ENCODE results near the gene PRKD2.
A peak's percentile ranks its signal among the peaks of the same experiment; 100 is the strongest.

The PRKD2 gene

DNA sequence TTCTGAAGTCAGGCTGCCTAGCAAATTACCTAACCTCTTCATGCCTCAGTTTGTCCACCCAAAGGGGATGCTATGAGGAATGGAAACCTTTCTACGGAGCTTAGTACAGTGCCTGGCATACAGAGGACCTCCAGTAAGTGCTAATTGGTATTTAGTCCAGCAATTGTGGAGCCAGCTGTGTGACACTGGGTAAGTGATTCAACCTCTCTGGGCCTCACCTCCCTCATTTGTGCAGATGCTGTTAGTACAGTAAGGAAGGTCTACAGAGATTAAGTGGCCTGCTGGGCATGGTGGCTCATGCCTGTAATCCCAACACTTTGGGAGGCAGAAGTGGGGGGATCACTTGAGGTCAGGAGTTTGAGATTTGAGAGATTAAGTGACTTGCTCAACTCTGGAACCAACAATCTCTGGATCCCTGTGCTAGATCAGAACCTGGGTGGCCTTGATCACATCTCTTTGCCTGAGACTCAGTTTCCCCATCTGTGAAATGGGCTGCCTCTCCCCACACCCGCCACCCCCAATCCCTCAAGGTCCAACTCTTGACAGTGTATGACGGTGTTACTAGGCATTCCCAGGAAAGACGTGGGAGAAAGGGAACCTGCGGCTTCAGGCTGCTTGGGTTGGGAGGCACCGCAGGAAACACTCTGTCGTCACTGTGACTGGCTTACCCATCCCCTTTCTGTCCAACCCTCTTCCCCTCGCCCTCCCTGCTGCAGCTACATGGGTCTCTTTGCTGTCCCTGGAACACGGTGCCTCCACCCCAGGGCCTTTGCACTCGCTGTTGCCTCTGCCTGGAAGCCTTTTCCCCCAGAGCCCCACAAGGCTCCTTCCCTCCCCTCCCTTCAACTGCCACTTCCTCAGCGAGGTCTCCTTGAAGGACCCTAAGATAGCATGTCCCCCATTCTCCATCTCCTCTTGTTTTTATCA is 18.3 kb downstream of the PRKD2 start:
- DNase-seq, result no peak

DNA sequence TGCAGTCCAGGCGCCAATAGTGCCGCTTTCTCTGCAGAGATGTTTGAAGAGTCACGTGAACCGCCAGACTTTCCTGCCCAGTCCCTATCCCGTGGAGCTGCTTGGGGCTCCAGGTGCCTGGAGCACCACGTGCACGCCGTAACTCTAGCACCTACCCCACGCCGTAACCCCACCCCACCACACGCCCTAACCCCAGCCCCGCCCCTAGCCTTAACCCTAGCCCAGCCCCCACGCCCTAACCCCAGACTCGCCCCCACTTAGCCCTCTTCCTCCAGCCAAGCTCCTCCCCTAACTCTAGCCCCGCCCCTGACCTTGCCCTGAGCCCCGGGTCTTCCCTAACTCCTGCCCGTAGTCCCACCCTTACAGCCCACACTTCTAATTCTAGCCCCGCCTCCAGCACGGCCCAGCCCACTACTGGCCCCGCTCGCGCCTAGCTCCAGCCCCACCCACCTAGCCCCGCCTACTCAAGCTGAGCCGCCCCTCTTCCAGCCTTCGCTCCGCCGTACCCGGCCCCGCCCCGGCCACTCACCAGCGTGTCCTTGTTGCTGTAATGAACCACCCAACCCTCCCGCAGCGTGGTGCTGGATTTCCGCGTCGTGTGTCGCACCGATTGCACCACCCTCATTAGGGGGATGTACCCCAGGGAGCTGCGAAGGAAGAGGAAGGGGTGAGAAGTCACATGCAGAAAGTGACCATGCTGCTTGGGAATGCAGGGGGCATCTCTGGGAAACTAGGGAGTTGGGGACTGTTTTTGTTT is 19.5 kb downstream of the PRKD2 start:
- peak; percentile 79 to 81 for DNase-seq

DNA sequence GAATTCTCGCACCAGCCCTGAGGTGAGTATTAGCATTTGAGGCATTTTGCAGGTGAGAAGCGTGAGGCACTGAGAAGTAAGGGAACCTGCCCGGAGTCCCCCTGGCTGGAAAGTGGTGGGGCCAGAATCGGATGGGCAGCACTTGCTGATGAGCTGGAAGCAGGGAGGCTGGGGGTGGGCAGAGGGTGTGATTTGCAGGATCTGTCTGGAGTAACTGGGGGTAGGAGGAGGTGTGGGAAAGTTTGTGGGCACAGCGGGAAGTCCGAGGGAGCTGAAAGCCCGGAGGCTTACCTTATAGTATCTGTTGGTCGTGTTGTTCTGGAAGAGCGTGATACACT is 20.1 kb downstream of the PRKD2 start:
- DNase-seq, result no peak

DNA sequence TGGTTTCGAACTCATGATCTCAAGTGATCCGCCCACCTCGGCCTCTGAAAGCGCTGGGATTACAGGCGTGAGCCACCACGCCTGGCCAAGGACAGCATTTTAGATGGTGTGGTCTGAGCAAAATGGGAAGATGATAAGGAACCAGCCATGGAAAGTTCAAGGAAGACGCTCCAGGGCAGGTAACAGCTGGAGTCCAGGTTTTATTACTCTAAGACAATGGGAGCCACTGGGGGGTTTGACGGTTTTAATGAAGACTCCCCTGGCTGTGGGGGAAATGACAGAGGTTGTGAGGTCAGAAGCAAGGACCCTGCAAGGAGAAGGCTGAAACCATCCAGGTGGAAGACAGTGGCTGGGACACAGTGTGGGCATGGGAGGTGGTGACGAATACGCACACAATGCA is 20.9 kb downstream of the PRKD2 start:
- no peak for DNase-seq

DNA sequence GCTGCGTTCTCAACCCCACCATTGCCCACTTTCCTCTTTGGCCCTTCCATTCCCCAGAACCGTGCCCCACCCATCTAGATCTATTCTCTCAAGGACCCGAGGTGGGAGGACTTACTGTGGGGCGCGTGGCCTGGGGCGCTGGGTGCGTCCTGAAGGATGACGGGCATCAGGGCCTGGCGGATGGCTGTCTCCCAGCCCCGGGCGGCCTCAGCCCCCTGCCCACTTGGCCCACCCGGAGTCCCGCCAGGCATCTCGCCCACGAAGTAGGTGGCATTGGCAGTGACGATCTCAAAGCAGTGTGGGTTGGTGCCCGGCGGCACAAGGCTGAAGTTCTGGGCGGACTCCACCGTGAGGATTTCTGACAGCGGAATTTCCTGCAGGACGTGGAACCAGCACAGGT is 23.2 kb downstream of the PRKD2 start:
- no peak for DNase-seq

DNA sequence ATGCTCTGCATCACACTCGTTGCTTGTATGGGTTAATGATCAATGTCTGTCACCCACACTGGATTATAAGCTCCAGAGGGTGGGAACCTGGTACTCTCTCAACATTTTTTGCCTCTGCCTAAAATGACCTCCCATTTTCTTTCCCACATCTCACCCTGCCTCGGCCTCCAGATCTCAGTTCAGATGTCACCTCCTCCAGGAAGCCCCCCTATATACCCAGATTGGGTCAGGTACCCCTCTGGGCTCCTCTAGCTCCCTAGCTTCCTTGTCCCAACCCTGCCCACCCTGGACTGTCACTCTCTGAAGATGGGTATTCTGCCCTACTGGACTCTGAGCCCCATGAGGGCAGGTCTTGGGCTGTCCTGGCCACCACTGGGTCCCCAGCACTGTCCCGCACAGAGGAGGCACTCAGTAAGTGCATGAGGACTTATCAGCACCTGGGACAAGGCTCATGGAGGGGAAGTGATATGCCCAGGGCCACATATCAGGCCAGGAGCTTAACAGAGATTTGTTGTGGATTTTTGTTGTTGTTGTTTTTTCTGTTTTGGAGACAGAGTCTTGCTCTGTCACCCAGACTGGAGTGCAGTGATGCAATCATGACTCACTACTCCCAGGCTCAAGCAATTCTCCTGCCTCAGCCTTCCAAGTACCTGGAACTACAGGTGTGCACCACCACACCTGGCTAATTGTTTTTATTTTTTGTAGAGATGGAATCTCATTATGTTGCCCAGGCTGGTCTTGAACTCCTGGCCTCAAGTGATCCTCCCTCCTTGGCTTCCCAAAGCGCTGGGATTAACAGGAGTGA is 23.8 kb downstream of the PRKD2 start:
- no peak for DNase-seq

DNA sequence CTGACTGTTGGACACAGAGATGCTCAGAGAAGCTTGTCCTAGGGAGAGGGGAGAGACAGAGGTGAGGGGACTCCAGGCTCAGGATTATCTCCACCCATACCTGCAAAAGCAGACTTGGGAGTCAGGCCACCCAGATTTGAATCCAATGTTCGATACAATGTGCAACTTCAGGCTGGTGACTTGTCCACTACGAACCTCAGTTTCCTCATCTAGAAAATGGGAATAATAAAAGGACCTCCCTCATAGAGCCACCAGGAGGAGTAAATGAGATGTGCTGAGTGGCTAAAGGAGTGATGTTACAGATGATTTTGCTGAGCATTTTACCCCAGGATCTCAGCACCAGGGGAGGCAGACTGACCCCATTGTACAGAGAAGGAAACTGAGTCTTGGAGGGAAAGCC is 25.0 kb downstream of the PRKD2 start:
- DNase-seq, result no peak

DNA sequence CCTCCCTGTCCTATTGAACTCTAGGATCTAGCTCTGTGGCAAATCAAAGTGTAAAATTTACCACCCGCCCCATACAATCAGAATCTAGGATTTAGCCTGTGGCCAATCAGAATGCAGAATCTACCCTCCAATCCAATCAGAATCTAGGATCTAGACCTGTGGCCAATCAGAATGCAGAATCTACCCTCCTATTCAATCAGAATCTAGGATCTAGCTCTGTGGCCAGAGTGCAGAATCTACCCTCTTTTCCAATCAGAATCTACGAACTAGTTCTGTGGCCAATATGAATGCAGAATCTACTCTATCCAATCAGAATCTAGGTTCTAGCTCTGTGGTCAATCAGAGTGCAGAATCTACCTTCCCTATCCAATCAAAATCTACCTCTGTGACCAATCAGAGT is 25.8 kb downstream of the PRKD2 start:
- DNase-seq, result no peak

DNA sequence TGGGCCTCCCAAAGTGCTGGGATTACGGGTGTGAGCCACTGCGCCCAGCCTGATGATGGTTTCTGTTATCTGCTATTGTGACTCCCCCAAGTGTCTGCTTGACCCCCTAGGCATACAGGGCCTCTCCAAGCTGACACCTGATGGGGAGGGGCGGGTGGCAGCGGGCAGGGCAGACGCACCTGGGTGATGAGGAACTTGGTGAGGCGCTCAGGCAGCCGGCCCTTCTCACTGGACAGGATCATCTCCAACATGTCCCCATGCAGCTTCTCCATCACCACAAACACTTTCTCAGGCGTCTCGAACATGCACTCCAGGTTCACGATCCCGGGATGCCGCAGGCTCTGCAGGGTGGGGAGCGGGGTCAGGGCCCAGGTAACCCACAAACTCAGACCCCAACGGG is 27.6 kb downstream of the PRKD2 start:
- no peak for DNase-seq

DNA sequence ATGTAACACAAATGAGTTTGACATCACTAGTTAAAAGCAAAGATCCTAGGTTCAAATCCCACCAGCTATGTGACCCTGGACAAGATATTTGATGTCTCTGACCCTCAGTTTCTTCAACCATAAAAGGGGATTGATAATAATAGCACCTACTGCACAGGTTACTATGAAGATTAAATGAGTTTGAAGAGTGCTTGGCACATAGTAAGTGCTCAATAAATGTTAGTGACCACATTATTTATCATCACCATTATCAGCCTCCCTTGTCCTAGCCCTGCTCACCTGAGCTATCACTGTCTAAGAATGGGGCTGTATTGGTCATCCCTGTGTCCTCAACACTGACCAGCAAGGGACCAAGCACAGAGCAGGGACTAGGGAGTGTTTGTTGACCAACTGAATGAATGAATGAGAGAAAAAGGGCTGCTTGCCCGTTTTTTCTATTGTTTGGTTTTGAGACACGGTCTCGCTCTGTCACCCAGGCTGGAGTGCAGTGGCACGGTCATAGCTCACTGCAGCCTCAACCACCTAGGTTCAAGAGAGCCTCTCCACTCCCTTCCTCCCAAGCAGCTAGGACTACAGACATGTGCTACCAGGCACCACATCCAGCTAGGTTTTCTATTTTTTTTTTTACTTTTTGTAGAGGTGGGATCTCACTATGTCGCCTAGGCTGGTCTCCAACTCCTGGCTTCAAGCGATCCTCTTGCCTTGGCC is 29.3 kb downstream of the PRKD2 start:
- DNase-seq, result no peak

DNA sequence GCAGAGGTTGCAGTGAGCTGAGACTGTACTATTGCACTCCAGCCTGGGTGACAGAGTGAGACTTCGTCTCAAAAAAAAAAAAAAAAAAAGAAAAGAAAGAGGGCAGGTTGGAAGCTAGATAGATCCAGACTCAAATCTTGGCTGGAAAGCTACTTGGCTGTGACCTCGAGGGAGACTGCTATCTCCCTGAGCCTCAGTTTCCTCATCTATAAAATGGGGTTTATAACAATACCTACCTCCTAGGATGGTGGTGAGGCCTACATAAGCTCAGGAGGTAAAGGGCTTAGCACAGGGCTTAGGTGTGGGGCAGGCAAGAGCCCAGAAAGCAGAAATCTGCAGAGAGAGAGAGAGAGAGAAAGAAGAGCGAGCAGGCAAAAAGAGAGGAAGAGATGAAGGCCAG is 31.7 kb downstream of the PRKD2 start:
- DNase-seq, result no peak

DNA sequence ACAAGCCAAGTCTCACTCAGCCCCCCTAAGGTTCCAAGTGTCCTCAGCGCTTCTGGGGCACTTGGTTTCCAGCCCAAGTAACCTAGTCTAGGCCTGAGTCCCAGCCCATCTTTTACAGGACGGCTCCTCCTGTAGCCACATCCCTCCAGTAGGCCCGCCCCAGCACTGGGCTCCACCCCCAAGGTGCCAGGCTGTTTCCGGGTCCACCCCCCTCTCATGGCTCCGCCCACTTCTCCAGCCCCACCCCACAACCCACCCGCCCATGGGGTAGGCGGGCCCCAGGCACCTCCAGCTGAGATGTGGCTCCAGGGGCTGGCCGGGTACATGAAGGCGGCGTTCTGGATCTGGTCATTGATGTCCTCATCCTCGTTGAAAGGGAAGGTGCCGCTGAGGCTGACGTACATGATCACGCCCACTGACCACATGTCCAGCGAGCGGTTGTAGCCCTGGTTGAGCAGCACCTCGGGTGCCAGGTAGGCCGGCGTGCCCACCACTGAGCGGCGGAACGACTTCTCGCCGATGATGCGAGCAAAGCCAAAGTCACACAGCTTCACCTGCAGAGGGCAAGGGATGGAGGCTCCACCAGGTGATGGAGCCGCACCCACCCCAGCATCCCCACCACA is 38.7 kb downstream of the PRKD2 start:
- DNase-seq, result no peak

DNA sequence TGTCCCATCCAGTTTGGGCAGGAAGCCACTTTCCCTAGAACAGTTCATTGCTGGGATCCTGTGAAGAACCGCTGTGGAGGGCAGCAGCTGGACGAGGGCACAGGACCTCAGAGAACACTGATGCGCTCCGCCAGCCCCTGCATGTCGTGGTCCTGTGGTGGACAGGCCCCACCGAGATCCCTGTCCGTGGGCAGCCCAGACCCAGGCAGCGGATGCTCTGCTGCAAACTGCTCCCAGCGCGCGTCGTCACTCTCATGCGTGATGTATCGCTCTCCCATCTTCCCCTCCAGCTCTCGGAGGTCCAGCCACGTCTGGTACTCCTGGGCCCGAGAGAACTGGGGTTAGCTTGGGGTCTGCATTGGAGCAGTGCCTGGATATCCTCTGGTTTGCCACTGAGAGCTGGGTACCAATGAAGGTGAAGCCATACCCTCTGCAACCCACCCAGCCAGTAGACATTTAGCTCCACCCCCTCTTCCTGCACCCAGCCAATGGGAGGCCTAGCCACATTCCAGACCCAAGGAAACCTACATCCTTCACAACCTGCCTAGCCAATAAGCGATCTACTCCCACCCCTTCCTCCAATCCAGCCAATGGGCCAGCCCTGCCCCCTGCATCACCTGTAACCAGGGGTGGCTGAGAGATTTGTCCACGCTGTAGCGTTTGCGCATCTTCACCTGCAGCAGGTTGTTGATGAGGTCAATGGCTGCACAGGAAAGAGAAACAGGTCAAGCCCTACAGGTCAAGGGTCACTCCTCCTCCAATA is 42.3 kb downstream of the PRKD2 start:
- DNase-seq, result peak in 1 of 2 experiments; percentile 7

DNA sequence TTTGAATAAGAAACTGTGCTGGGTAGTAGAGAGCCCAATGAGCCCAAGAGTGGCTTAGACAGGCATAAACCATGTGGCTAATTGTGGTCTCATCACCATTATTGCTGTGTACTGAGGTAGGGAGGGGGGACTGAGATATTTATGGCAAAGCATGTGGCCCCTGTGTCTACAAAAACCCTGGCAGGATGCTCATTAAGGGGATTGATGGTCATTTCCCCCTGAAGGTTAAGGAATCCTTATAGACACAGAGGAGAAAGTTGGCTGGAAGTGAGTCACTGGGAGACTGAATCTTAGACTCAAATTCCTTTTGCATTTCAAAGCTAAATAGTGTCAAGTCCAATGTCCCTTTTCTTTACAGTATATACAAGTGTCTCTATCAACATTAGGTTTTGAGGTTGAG is 46.1 kb downstream of the PRKD2 start:
- DNase-seq, result no peak

DNA sequence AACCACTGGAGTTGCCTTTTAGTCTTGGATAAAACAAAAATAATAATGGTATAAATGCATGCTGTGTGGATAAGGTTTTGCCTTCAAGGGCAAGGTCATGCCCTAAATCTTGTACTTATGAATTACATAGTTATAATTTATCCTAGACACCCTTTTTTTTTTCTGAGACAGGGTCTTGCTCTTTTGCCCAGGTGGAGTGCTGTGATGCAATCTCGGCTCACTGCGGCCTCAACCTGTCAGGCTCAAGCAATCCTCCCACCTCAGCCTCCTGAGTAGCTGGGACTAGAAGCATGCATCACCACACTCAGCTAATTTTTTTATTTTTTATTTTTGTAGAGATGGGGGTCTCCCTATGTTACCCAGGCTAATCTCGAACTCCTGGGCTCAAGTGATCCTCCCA is 48.3 kb downstream of the PRKD2 start:
- DNase-seq, result no peak

DNA sequence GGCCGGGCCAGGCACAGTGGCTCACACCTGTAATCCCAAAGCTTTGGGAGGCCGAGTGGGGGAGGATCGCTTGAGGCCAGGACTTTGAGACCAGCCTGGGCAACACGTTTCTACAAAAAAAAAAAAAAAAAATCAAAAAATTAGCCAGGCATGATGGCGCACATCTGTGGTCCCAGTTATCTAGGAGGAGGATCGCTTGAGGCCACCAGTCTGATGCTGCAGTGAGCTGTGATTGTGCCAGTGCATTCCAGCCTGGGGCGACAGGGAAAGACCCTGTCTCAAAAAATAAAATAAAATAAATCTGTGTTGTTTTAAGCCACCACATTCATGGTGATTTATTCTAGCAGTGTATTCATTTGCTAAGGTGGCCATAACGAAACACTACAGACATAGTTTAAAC is 51.8 kb downstream of the PRKD2 start:
- DNase-seq, result no peak

DNA sequence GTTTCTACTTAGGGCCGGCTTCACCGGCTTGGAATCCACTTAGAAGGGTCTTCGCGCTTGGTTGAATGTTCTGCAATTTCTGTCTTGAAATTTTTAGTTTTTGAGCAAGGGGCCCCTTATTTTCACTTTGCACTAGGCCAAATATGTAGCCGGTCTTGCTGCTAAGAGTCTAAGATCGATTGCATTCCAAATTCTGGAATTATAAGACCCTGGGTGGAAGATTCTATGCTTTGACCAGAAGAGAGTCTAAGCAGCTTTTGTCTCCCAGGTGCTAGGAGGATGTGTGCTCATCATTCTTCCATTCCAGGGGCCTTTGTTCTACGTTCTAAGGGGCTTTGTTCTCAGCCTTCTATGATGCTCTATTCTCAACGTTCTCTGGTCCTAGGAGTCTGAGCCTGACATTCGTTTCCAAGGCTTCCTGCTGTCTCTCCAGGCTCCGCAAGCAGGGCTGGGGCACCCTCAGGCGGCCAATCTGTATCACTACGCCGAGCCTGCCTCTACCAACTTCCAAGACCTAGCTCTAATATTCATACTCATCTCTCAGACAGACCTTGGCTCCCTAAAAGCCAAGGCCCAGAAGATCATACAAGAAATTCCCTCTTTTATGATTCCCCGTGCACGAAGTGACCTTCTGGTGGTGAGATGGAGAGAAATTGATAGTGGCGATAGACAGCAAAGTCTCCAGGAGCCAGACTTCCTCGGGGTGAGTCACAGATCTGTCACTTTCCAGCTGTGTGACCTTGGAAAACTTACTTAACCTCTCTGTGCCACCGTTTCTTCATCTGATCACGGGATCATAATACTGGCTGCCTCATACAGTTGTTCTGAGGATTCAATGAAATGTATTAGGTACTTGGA is 55.0 kb downstream of the PRKD2 start:
- peak; percentile 79 to 80 for DNase-seq

DNA sequence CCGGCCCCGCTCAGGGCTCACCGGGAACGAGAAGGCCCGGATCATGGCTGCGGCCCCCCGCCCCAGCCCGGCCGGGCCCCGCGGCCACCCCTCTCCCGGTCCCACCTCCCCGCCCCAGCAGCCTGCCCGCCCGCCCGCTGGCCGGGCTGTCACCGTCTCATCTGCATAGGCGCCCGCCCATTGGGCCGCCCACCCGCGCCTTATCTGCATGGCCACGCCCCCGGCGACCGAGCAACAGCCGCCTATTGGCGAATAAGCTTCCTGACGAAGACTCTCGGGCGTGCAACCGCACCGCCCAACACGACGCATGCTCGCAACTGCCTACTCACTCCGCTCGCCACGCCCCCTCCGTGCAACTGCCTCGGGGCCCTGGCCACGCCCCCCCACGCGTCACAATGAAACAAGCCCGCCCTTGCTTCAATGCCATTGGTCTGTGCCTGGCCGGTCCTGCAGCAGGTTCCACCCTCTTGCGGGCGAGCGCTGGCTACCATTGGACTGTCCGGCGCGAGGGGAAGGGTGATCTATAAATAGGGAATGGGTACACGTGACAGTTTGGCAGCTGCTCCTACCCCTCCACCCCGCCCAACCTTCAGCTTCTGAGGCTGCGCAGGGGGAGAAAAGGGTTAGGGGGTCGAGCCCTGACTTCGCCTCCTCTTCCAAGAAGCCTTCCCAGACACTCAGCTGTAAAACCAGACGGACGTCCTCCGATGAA is 55.7 kb downstream of the PRKD2 start, which contains the start of gene DACT3:
DACT3 (minus strand) TSS at position 163 of the 712 bp plus-strand sequence; CDS start at position 45, 118 bp downstream.
- peak; percentile 99 to 100 for DNase-seq

DNA sequence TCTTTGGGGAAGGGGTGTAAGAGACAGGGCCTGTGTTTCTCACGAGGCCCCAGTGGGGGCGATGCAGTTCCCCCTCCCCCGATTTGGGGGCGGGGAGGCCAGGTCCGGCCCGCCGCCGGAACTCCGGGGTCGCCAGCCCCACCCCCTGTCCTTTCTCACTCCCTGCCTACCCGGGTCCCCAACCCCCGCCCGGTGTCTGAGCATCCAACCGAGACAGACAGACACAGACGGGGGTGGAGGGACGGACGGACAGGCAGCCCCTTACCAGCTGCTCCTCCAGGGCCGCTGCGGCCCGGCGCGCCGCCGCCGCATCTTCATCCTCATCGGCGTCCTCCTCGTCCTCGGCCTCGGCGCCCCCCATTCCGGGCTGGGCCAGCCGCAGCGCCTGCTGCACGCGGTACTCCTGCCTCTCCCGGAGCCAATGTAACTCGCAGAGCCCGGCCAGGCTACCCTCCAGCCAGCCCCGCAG is 56.3 kb downstream of the PRKD2 start:
- no peak for DNase-seq

All from NCI-H2081 (cell line).